ENCODE results near the gene USF1.

DNA sequence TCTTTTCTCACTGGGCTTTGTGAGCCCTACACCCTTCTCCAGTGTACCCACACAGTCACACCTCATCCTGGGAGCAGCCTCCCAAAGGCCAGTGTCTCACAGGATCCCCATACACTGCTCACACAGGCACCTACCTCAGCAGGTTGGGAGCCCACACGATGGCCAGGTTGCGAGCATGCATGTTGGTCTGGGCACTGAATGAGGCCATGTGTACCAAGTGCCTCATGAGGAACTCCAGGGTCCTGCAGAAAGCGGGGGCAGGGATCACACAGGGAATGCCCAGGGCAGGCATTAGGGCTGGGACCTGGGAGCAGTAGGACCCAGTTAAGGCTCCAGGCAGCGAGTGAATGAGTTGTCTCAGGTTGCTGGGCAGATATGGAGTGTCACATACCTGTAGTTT is 8.5 kb upstream of the USF1 start:
- TF ChIP-seq POLR2A (IDR thresholded peaks at IDR 0.05; ENCODE audit: low read length) (no peak), GATA1 (IDR thresholded peaks at IDR 0.05; ENCODE audit: low read depth, low read length) (no peak)
